Subcutaneous preadipocyte (primary cell): ENCODE results near the gene BRK1. TPM values are rescaled to one million over a fixed set of nuclear protein-coding genes. Genes with fewer than 3 reads are reported as not detected.

ENCODE experiments used
- total RNA-seq: library from RNA; depleted of rRNA; stranded (reverse); fragments of >200 nt; gene quantifications from 2 replicates; pipeline ENCODE4 v1.2.3, GENCODE V29; 2012

BRK1 gene
- total RNA-seq, result 80.9 and 123 TPM in 2 replicates

DNA sequence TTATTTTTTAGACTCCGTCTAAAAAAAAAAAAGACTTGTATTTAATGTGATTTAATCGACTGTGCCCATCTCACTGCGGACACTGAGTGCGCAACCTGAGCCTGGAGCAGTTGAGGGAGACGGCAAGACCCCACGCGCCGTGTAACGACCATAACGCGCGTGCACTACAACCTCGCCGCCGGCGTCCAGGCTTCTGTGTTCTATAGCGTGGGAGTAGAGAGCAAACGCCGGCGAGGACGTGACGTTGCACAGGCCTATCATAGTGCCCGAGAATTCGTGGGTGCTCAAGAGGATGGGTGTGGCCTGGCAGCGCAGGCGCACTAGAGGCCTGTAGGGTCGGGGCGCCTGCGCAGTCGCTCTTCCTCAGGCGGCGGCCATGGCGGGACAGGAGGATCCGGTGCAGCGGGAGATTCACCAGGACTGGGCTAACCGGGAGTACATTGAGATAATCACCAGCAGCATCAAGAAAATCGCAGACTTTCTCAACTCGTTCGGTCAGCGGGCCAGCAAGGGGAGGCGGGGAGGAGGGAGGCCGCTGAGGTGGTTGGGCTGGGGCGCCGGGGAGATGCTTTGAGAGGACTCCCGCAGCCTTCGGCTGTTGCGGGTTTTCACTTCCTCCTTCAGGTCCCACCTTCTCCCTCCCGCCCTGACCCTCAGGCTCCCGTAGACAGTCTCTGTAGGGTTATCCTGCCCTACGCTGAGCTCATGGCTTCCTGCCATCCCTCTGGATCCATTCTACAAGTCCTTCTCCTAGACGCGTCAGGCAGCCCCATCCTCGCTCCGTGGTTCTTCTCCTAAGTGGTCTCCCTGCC lies at the start of gene BRK1:
Gene BRK1 (plus strand): TSS at position 350 of the 812 bp plus-strand sequence. CDS start 27 bp downstream, at position 377.

DNA sequence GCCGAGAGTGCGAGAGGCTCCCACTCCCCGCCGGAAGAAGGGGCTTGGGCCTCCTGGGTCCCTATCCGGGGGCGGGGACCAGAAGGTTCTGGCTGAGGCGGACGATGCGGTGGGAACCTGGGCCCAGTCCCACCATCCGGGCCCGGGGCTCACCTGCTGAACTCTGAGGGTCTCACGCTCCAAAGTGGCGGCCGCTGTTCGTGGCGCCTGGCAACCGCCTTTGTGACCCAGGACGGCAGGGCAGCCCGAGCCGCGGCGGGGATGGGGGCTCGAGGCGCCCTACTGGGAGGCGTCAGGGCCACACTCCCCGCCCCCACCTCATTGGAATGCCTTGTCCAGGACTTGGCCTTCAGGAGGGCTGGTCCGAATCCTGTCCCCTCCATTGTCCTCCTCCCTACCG lies 7.4 kb upstream of the BRK1 start, which contains the start of gene FANCD2OS:
Gene FANCD2OS (minus strand): TSS at position 165 of the 400 bp plus-strand sequence. CDS start 3,481 bp downstream, outside the sequence.

DNA sequence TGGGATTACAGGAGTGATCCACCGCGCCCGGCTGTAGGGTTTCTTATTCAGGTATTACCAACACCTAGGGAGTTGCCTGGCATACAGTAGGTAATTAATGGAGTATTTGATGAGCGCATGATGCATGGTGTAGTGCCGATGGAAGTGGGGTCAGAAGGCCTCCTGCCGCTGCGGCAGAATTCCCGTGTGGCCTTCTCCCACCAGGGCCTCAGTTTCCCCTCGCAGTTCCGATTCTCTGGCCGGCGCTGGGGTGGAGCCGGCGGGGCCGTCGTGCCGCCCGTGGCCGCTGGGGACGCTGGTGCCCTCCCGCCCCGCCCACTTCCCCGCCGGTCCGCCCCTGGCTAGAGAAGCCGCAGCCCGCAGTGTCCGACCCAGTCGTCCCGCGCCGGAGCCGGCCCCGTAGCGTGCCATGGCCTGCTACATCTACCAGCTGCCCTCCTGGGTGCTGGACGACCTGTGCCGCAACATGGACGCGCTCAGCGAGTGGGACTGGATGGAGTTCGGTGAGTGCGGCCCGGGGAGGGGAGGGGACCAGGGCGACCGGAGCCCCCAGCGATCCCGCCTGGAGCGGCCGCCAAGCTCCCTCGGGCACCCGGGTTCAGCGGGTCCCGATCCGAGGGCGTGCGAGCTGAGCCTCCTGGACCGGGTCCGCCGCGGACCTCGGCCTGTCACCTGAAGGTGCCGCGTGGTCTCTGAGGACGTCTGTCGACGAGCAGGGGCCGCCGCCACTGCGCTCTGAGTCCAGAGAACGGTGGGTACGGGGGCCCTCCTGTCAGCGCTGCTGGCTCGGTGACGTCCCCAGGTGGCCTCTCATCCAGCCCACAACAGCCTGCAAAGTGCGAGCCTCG lies 49.3 kb downstream of the BRK1 start, which contains the start of gene IRAK2:
Gene IRAK2 (plus strand): TSS at position 374 of the 848 bp plus-strand sequence. CDS start 36 bp downstream, at position 410.

Other genes starting within 250 kb of the BRK1 start
- gene CIDEC, start 235.4 kb upstream of the BRK1 start, total RNA-seq, result 4.9 and 10.3 TPM in 2 replicates
- gene JAGN1, start 225.1 kb upstream of the BRK1 start, total RNA-seq, result 32.8 and 40.1 TPM in 2 replicates
- gene IL17RE, start 212.8 kb upstream of the BRK1 start, total RNA-seq, result 10.3 and 13.9 TPM in 2 replicates
- gene IL17RC, start 198.6 kb upstream of the BRK1 start, total RNA-seq, result 84.5 and 128 TPM in 2 replicates
- gene CRELD1, start 181.8 kb upstream of the BRK1 start, total RNA-seq, result 8.6 and 18.4 TPM in 2 replicates
- 2.6 and 3.1 TPM in 2 replicates for gene PRRT3, start 163.3 kb upstream of the BRK1 start, total RNA-seq
- 36.0 and 57.0 TPM in 2 replicates for gene EMC3, start 128.8 kb upstream of the BRK1 start, total RNA-seq
- gene FANCD2, start 89.2 kb upstream of the BRK1 start, total RNA-seq, result 18.4 and 31.7 TPM in 2 replicates
- not detected in 2 replicates for gene FANCD2OS, start 7.4 kb upstream of the BRK1 start, total RNA-seq
- gene VHL, start 26.1 kb downstream of the BRK1 start, total RNA-seq, result 23.5 and 32.8 TPM in 2 replicates
- gene IRAK2, start 49.2 kb downstream of the BRK1 start, total RNA-seq, result 5.5 and 10.8 TPM in 2 replicates
- gene TATDN2, start 132.8 kb downstream of the BRK1 start, total RNA-seq, result 14.3 and 22.9 TPM in 2 replicates
- not detected in 2 replicates for gene GHRL, start 177.3 kb downstream of the BRK1 start, total RNA-seq
- gene SEC13, start 205.4 kb downstream of the BRK1 start, total RNA-seq, result 193 and 219 TPM in 2 replicates